ENCODE measurements around the gene MEIS1.

Gene MEIS1

GRCh38 chr2:66587216-66587615 lies 152.3 kb downstream of the MEIS1 start (continued):
- TF ChIP-seq, protein P1, sequence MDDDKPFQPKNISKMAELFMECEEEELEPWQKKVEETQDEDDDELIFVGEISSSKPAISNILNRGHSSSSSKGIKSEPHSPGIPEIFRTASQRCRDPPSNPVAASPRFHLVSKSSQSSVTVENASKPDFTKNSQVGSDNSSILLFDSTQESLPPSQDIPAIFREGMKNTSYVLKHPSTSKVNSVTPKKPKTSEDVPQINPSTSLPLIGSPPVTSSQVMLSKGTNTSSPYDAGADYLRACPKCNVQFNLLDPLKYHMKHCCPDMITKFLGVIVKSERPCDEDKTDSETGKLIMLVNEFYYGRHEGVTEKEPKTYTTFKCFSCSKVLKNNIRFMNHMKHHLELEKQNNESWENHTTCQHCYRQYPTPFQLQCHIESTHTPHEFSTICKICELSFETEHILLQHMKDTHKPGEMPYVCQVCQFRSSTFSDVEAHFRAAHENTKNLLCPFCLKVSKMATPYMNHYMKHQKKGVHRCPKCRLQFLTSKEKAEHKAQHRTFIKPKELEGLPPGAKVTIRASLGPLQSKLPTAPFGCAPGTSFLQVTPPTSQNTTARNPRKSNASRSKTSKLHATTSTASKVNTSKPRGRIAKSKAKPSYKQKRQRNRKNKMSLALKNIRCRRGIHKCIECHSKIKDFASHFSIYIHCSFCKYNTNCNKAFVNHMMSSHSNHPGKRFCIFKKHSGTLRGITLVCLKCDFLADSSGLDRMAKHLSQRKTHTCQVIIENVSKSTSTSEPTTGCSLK (tag by site-specific recombination; IDR thresholded peaks at IDR 0.05) = no peak
- TF ChIP-seq ZNF223 (tag by site-specific recombination; IDR thresholded peaks at IDR 0.05) (no peak), ZNF843 (tag by site-specific recombination; IDR thresholded peaks at IDR 0.05) (no peak), ZFP3 (tag by site-specific recombination; IDR thresholded peaks at IDR 0.05; ENCODE audit: low read depth) (no peak), ZNF174 (tag by site-specific recombination; IDR thresholded peaks at IDR 0.05) (no peak), ZNF211 (tag by site-specific recombination; IDR thresholded peaks at IDR 0.05; ENCODE audit: low read depth) (no peak), FEZF1 (tag by site-specific recombination; IDR thresholded peaks at IDR 0.05) (no peak), ZBTB8A (tag by site-specific recombination; IDR thresholded peaks at IDR 0.05) (no peak), ZNF24 (tag by site-specific recombination; IDR thresholded peaks at IDR 0.05) (no peak)

DNA sequence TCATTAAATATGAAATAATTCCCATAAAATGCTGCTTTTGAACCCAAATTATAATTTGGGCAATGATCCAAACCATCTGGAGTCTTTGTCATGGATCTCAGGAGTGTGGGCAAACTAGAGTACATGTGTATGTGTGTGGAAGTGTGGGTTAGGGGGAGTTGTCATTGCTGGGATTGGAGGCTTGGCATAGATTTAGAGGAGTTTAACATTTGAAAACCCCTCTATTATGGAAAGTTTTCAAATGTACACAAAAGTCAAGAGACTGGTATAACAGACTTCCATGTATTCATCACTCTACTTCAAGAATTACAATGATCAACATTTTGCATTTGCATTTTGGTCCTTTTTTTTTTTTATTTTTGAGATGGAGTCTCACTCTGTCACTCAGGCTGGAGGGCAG lies 159.1 kb downstream of the MEIS1 start:
- POLR2A ChIA-PET = no interaction called here
- Histone ChIP-seq H3K36me3 (ENCODE audit: control insufficient read depth in 2 of 2, insufficient read depth in 1 of 2, low read length in 2 of 2) (no peaks in the 10 kb centered on the region), H3K27ac (ENCODE audit: extremely low read depth, low read depth, low read length) (no peak overlapping the region), H3K9me3 (ENCODE audit: control insufficient read depth, insufficient read depth, low read depth, low read length) (no peaks in the 10 kb centered on the region), H3K4me3 (ENCODE audit: low read depth, low read length) (no peak overlapping the region), H3K4me1 (ENCODE audit: control insufficient read depth, insufficient read depth, low read length) (no peaks in the 10 kb centered on the region)
- CTCF ChIA-PET = no interaction called here
- TF ChIP-seq ZNF518A (tag by site-specific recombination; conservative IDR thresholded peaks at IDR 0.05; ENCODE audit: low read depth) (no peak), GFI1B (tag by site-specific recombination; IDR thresholded peaks at IDR 0.05) (no peak), REST (tag by site-specific recombination; IDR thresholded peaks at IDR 0.05) (no peak), ZNF513 (tag by site-specific recombination; IDR thresholded peaks at IDR 0.05) (no peak), ZNF561 (tag by site-specific recombination; IDR thresholded peaks at IDR 0.05; ENCODE audit: borderline replicate concordance) (no peak), ZNF837 (tag by site-specific recombination; IDR thresholded peaks at IDR 0.05) (no peak), ZNF404 (tag by site-specific recombination; IDR thresholded peaks at IDR 0.05) (no peak), ZNF23 (tag by site-specific recombination; IDR thresholded peaks at IDR 0.05; ENCODE audit: borderline replicate concordance) (no peak), ZNF530 (tag by site-specific recombination; IDR thresholded peaks at IDR 0.05; ENCODE audit: low read depth) (no peak)

Data from HEK293 (cell line).